OCI-LY3 (cell line): ENCODE results near the gene MR1.

ENCODE experiments used
- EZH2phosphoT487 ChIP-seq: fragments of 200-600 bp; shearing (Covaris generic); IDR thresholded peaks from 2 replicates; pipeline ENCODE4 v1.6.1; 2018; ENCODE audit warnings: antibody characterized with exemption, mixed run types, low read depth
- TF ChIP-seq, protein P1 (sequence below): fragments of 200-600, 300-600 bp; sonication (generic); IDR thresholded peaks from 2 replicates; pipeline ENCODE4 v1.5.1; 2014; ENCODE audit warnings: antibody characterized with exemption, low read length, low read depth

- TF ChIP-seq, protein P1, sequence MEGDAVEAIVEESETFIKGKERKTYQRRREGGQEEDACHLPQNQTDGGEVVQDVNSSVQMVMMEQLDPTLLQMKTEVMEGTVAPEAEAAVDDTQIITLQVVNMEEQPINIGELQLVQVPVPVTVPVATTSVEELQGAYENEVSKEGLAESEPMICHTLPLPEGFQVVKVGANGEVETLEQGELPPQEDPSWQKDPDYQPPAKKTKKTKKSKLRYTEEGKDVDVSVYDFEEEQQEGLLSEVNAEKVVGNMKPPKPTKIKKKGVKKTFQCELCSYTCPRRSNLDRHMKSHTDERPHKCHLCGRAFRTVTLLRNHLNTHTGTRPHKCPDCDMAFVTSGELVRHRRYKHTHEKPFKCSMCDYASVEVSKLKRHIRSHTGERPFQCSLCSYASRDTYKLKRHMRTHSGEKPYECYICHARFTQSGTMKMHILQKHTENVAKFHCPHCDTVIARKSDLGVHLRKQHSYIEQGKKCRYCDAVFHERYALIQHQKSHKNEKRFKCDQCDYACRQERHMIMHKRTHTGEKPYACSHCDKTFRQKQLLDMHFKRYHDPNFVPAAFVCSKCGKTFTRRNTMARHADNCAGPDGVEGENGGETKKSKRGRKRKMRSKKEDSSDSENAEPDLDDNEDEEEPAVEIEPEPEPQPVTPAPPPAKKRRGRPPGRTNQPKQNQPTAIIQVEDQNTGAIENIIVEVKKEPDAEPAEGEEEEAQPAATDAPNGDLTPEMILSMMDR: no peak
- no peak for TF ChIP-seq EZH2phosphoT487
Observed at GRCh38 chr1:181106479-181106878, 72.7 kb downstream of the MR1 start.
